Mesenteric fat pad (tissue), 1 donor: ENCODE measurements around the gene NDOR1. TPM values are rescaled to one million over a fixed set of nuclear protein-coding genes. Genes with fewer than 3 reads are reported as not detected.
"Not testable (repeated sequence)": the region's sequence is repeated elsewhere in the genome, so short reads cannot be mapped to it uniquely, and the experiment has no call there.

Experiments used
- DNase-seq: peaks from one replicate; pipeline ENCODE4 v3.0.0-alpha.2; 2020; ENCODE audit warnings: low spot score
- total RNA-seq: library from RNA; stranded (reverse); fragmentation: NEBNext Ultra II Directional; extraction: Animal tissue kit (Norgen Biotek cat#: 25700); gene quantifications from one replicate; pipeline ENCODE4 v1.2.1, GENCODE V29; 2021
- donor health status: DM: yes; HTN: yes; CAD: no.

NDOR1 gene
- total RNA-seq, 1 donor from 2014 or later: 10.4 TPM

GRCh38 chr9:137242269-137243203 is 37.0 kb downstream of the NDOR1 start:
- DNase-seq: no peak

- DNase-seq: not testable (repeated sequence)
These were observed 37.7 kb downstream of the NDOR1 start for GRCh38 chr9:137243266-137243625.

GRCh38 chr9:137243626-137244485 is 38.4 kb downstream of the NDOR1 start:
- DNase-seq: no peak

- no peak for DNase-seq
These were observed 39.3 kb downstream of the NDOR1 start for GRCh38 chr9:137244486-137245449.

- DNase-seq: no peak
These were observed 40.2 kb downstream of the NDOR1 start for GRCh38 chr9:137245450-137246421.

- no peak for DNase-seq
These were observed 41.8 kb downstream of the NDOR1 start for GRCh38 chr9:137247135-137247915.

GRCh38 chr9:137247916-137248175 is 42.3 kb downstream of the NDOR1 start:
- no peak for DNase-seq

GRCh38 chr9:137250329-137251193 is 45.1 kb downstream of the NDOR1 start:
- no peak for DNase-seq

GRCh38 chr9:137251194-137251461 is 45.6 kb downstream of the NDOR1 start, which contains the start of gene STPG3:
Gene STPG3, plus strand, starts transcription at chr9:137251286. Its CDS starts 1 bp downstream, at chr9:137251287.
- no peak for DNase-seq

- no peak for DNase-seq
These were observed 46.2 kb downstream of the NDOR1 start for GRCh38 chr9:137251490-137252268.

- DNase-seq: no peak
These were observed 47.3 kb downstream of the NDOR1 start for GRCh38 chr9:137252555-137253506.

GRCh38 chr9:137253717-137254623 is 48.5 kb downstream of the NDOR1 start:
- DNase-seq: no peak

- DNase-seq: peak; percentile 98
These were observed 49.3 kb downstream of the NDOR1 start, which contains the start of gene NELFB for GRCh38 chr9:137254624-137255447. Gene NELFB, plus strand, starts transcription at chr9:137255327.

- DNase-seq: no peak
These were observed 50.1 kb downstream of the NDOR1 start for GRCh38 chr9:137255448-137256114.
